ENCODE data around the gene EDRF1.

DNA sequence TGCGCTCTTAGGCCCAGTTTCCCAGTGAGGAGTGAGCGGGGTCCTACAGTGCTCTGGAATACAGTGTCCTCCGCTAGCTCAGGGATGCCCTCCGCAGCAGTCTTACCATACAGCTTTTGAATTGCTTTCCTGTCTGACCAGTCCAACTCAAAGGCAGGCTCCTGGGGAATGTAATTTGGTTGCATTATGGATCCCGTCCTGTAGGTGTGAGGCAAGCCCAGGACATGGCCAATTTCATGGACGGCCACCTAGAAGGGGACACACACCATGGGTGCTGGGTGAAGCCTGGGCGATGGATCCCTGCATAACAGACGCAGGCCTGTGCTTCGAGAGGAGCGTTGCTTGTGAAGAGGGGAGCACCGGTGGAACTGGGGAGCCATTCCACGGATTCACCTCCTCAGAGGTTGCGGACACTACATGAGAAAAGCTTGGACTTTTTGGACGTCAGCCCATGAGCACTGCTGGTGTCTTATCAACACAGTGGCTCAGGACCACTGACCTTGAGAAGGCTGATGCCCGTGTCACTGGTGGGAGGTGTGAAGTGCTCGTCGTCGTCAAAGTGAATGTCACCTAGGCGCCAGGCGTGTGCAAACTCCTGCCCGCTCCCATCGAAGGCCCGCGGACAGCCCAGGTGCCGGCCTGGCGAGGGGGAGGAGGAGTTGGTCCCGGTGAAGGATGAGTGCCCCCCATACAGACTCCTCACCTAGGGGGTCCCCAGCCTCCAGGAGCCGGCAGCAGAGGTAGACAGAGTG, 52.8 kb downstream of the EDRF1 start:
- TF ChIP-seq, protein P1, sequence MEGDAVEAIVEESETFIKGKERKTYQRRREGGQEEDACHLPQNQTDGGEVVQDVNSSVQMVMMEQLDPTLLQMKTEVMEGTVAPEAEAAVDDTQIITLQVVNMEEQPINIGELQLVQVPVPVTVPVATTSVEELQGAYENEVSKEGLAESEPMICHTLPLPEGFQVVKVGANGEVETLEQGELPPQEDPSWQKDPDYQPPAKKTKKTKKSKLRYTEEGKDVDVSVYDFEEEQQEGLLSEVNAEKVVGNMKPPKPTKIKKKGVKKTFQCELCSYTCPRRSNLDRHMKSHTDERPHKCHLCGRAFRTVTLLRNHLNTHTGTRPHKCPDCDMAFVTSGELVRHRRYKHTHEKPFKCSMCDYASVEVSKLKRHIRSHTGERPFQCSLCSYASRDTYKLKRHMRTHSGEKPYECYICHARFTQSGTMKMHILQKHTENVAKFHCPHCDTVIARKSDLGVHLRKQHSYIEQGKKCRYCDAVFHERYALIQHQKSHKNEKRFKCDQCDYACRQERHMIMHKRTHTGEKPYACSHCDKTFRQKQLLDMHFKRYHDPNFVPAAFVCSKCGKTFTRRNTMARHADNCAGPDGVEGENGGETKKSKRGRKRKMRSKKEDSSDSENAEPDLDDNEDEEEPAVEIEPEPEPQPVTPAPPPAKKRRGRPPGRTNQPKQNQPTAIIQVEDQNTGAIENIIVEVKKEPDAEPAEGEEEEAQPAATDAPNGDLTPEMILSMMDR (IDR thresholded peaks at IDR 0.05 in 2 of 3, conservative IDR thresholded peaks at IDR 0.05 in 1 of 3; ENCODE audit: control insufficient read depth in 2 of 3, extremely low read depth in 1 of 3, insufficient read depth in 1 of 3, low read depth in 3 of 3, low read length in 3 of 3), result no peak
- TF ChIP-seq POLR2AphosphoS5 (IDR thresholded peaks at IDR 0.05; ENCODE audit: low read length), result no peak
- TF ChIP-seq POLR2A (IDR thresholded peaks at IDR 0.05; ENCODE audit: low read depth, low read length), result no peak
- TF ChIP-seq ZSCAN29 (IDR thresholded peaks at IDR 0.05), result no peak
- TF ChIP-seq EP300 (IDR thresholded peaks at IDR 0.05; ENCODE audit: borderline replicate concordance in 1 of 2, control insufficient read depth in 1 of 2, low read depth in 2 of 2, low read length in 2 of 2), result no peak
- TF ChIP-seq ESRRA (IDR thresholded peaks at IDR 0.05; ENCODE audit: low read length), result no peak
- no peak for TF ChIP-seq MXI1 (IDR thresholded peaks at IDR 0.05; ENCODE audit: low read depth, low read length)
- TF ChIP-seq HDAC2 (IDR thresholded peaks at IDR 0.05), result no peak
- no peak for TF ChIP-seq ZNF24 (IDR thresholded peaks at IDR 0.05)
- no peak for TF ChIP-seq TBL1XR1 (IDR thresholded peaks at IDR 0.05; ENCODE audit: low read depth, low read length)
- no peak for TF ChIP-seq EZH2 (IDR thresholded peaks at IDR 0.05; ENCODE audit: borderline replicate concordance, control insufficient read depth, low read depth, low read length)
- TF ChIP-seq RCOR1 (conservative IDR thresholded peaks at IDR 0.05; ENCODE audit: low read depth, low read length), result no peak
- TF ChIP-seq HCFC1 (IDR thresholded peaks at IDR 0.05; ENCODE audit: low read length), result no peak
- no peak for TF ChIP-seq FOS (IDR thresholded peaks at IDR 0.05; ENCODE audit: borderline replicate concordance, extremely low read depth, insufficient read length)

Data from GM12878 (cell line).